PC-3 (cell line): ENCODE measurements around the gene RBM33.

Source experiments
- CTCF ChIP-seq: fragments of 300-600 bp; sonication (generic); conservative IDR thresholded peaks from 2 replicates; pipeline ENCODE4 v1.5.1; 2017; ENCODE audit warnings: antibody characterized with exemption, low read depth, mild to moderate bottlenecking, low read length
- EZH2 ChIP-seq: fragments of 300-600 bp; sonication (generic); IDR thresholded peaks from one replicate; pipeline ENCODE4 v1.6.1; 2017; ENCODE audit warnings: antibody characterized with exemption, mild to moderate bottlenecking, low read length; ENCODE audit not compliant: unreplicated experiment

DNA sequence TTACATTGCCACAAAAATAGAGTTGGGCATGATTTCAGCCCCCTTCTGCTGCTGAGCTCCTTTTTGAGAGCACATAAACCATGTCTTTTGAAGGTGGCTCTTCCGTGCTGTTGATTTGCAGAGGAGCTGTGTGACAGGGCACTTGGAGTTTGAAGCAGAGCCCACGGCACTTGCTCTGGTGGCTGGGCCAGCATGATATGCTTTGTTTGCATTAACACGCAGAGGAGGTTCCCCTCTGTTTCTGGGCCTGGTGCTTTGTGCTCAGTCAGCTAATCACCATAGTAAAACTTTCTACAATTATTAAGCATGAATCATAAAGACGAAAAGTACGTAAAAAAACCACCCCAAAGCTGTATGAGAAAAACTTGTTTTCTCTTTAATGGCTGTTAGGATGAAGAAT, 40.1 kb downstream of the RBM33 start:
- TF ChIP-seq CTCF (no peak), EZH2 (no peak)
